OCI-LY1 (cell line): ENCODE data around the gene ARHGEF2.

Source experiments
- CTCF ChIP-seq: fragments of 200-600 bp; sonication (generic), shearing (Covaris generic); IDR thresholded peaks from 2 replicates; pipeline ENCODE4 v1.5.1; 2017; ENCODE audit warnings: mild to moderate bottlenecking, antibody characterized with exemption, low read length, moderate library complexity, mixed read lengths
- EZH2 ChIP-seq: fragments of 200-600 bp; sonication (generic), shearing (Covaris generic); IDR thresholded peaks from 2 replicates; pipeline ENCODE4 v1.8.0; 2017; ENCODE audit warnings: borderline replicate concordance, mixed run types, mild to moderate bottlenecking, antibody characterized with exemption, low read length, moderate library complexity, mixed read lengths

DNA sequence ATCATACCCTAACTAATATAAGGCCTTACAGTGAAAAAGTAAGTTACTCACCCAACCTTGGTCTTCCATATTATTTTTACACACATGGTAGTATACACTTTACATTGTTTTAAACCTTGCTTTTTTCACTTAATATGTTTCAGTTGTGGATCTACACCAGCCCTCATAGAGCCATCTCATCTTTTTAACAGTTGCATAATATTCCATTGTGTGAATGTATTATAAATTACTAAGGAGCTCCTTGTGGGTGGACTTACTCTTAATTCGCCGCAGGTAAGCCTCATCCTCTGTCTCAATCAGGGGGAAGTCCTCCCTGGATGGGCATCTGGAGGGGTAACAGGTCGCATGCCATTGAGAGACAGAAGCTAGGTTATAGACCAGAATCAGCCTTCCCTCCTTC is 23.7 kb downstream of the ARHGEF2 start:
- TF ChIP-seq CTCF (no peak), EZH2 (no peak)
